AG04450 (cell line): ENCODE data around the gene MXRA8. TPM values are rescaled to one million over a fixed set of nuclear protein-coding genes. Genes with fewer than 3 reads are reported as not detected.

Experiments used
- CTCF ChIA-PET: fragments of 300-600, 350-600 bp; formaldehyde crosslinking; extraction: SDS; loops from one replicate; lab custom pipeline; 2022; ENCODE audit warnings: antibody characterized with exemption, inconsistent platforms; lab: Charles Lee
- POLR2A ChIA-PET: fragments of 350-600 bp; formaldehyde crosslinking; extraction: SDS; loops from one replicate; lab custom pipeline; 2021; ENCODE audit warnings: antibody characterized with exemption, inconsistent platforms; lab: Yijun Ruan, JAX
- DNase-seq: peaks from one replicate; pipeline ENCODE4 v3.0.0-alpha.2; 2011; ENCODE audit warnings: low read depth, low spot score
- H3K27ac ChIP-seq: one replicate; pipeline ENCODE4 v1.5.1; 2012; ENCODE audit warnings: low read depth, low read length, control low read depth
- H3K27me3 ChIP-seq: one replicate; pipeline ENCODE4 v1.6.0; 2012; ENCODE audit warnings: low read length; ENCODE audit not compliant: control insufficient read depth, insufficient read depth
- H3K4me3 ChIP-seq: 2 replicates; pipeline ENCODE4 v1.5.1; 2011; ENCODE audit warnings: mild to moderate bottlenecking, low read depth, low read length, control low read depth
- H3K9me3 ChIP-seq: 2 replicates; pipeline ENCODE4 v1.5.1; 2012; ENCODE audit warnings: low read length; ENCODE audit not compliant: control insufficient read depth, insufficient read depth
- CTCF ChIP-seq: IDR thresholded peaks from 2 replicates; pipeline ENCODE4 v1.5.1; 2011; ENCODE audit warnings: low read depth, low read length, control low read depth, inconsistent platforms
- polyA plus RNA-seq: library from polyadenylated mRNA; depleted of rRNA; stranded (reverse); fragments of >200 nt; gene quantifications from 2 replicates; pipeline ENCODE4 v1.2.3, GENCODE V29; 2011

The MXRA8 gene
- polyA plus RNA-seq, 1 experiment = 186 TPM

GRCh38 chr1:1381294-1381693 lies 22.9 kb upstream of the MXRA8 start:
- Histone ChIP-seq H3K9me3 (no peaks in the 10 kb centered on the region), H3K27ac (no peak overlapping the region), H3K27me3 (no peaks in the 10 kb centered on the region), H3K4me3 (no peak overlapping the region)
- DNase-seq = no peak
- no peak for TF ChIP-seq CTCF
- POLR2A ChIA-PET = no interaction called here
- CTCF ChIA-PET = no interaction called here

- Histone ChIP-seq H3K27ac (no peak overlapping the region), H3K9me3 (no peaks in the 10 kb centered on the region), H3K27me3 (no peaks in the 10 kb centered on the region), H3K4me3 (no peak overlapping the region)
- no peak for TF ChIP-seq CTCF
- no peak for DNase-seq
- ChIA-PET POLR2A (no interaction called here), CTCF (no interaction called here)
Measured at GRCh38 chr1:1380860-1381259, 22.5 kb upstream of the MXRA8 start.

GRCh38 chr1:1377540-1378205 lies 19.3 kb upstream of the MXRA8 start:
- H3K27me3 ChIP-seq = no peaks in the 10 kb centered on the region
- CTCF ChIA-PET = no interaction called here
- no peak overlapping the region for H3K27ac ChIP-seq
- H3K4me3 ChIP-seq = no peak overlapping the region
- DNase-seq = no peak
- POLR2A ChIA-PET = interaction anchor here (1.0 kb wide), 1 partner anchor 23 kb away, joined by 5 read pairs; no protein-coding TSS in a partner anchor
- no peak for TF ChIP-seq CTCF
- peaks cover 4% of the 10 kb centered on the region; the same call in 1 of the 2 replicates for H3K9me3 ChIP-seq

GRCh38 chr1:1376551-1377226 lies 18.3 kb upstream of the MXRA8 start:
- TF ChIP-seq CTCF = no peak
- Histone ChIP-seq H3K27ac (no peak overlapping the region), H3K27me3 (no peaks in the 10 kb centered on the region), H3K4me3 (no peak overlapping the region), H3K9me3 (peaks cover 4% of the 10 kb centered on the region; the same call in 1 of the 2 replicates)
- POLR2A ChIA-PET = no interaction called here
- no peak for DNase-seq
- CTCF ChIA-PET = no interaction called here
